IPS-18a (cell line): ENCODE data around the gene GLMP.

Experiments
- H3K27ac ChIP-seq: one replicate; pipeline ENCODE4 v1.5.1; 2013; ENCODE audit warnings: low read length
- H3K27me3 ChIP-seq: one replicate; pipeline ENCODE4 v1.6.1; 2013; ENCODE audit warnings: mild to moderate bottlenecking, low read length; ENCODE audit not compliant: control insufficient read depth, insufficient read depth
- H3K36me3 ChIP-seq: one replicate; pipeline ENCODE4 v1.6.1; 2013; ENCODE audit warnings: low read depth, low read length; ENCODE audit not compliant: control insufficient read depth
- H3K4me1 ChIP-seq: one replicate; pipeline ENCODE4 v1.6.1; 2013; ENCODE audit warnings: low read depth, low read length; ENCODE audit not compliant: control insufficient read depth
- H3K4me3 ChIP-seq: one replicate; pipeline ENCODE4 v1.5.1; 2013; ENCODE audit warnings: low read length
- H3K9ac ChIP-seq: one replicate; pipeline ENCODE4 v1.6.1; 2013; ENCODE audit warnings: mild to moderate bottlenecking, low read length, moderate library complexity
- H3K9me3 ChIP-seq: one replicate; pipeline ENCODE4 v1.6.1; 2013; ENCODE audit warnings: low read depth, low read length; ENCODE audit not compliant: control insufficient read depth

The GLMP gene

GRCh38 chr1:156246781-156247459 lies 48.6 kb downstream of the GLMP start:
- H3K27me3 ChIP-seq: no peaks in the 10 kb centered on the region
- peaks cover 29% of the 10 kb centered on the region for H3K36me3 ChIP-seq
- no peak overlapping the region for H3K4me3 ChIP-seq
- H3K9ac ChIP-seq: no peak overlapping the region
- H3K4me1 ChIP-seq: peaks cover 3% of the 10 kb centered on the region
- no peaks in the 10 kb centered on the region for H3K9me3 ChIP-seq
- H3K27ac ChIP-seq: no peak overlapping the region

- H3K9ac ChIP-seq: no peak overlapping the region
Observed at GRCh38 chr1:156246241-156246780, 49.2 kb downstream of the GLMP start.

GRCh38 chr1:156245451-156246232 lies 49.8 kb downstream of the GLMP start:
- Histone ChIP-seq H3K4me1 (peaks cover 3% of the 10 kb centered on the region), H3K27ac (no peak overlapping the region), H3K9me3 (no peaks in the 10 kb centered on the region), H3K9ac (no peak overlapping the region), H3K36me3 (peaks cover 20% of the 10 kb centered on the region), H3K4me3 (no peak overlapping the region), H3K27me3 (no peaks in the 10 kb centered on the region)

More at GRCh38 chr1:156246241-156246780, 49.2 kb downstream of the GLMP start:
- no peak overlapping the region for H3K4me3 ChIP-seq
- peaks cover 3% of the 10 kb centered on the region for H3K4me1 ChIP-seq
- no peaks in the 10 kb centered on the region for H3K27me3 ChIP-seq
- no peaks in the 10 kb centered on the region for H3K9me3 ChIP-seq
- H3K36me3 ChIP-seq: peaks cover 23% of the 10 kb centered on the region
- no peak overlapping the region for H3K27ac ChIP-seq

- no peak overlapping the region for H3K4me3 ChIP-seq
- H3K4me1 ChIP-seq: peaks cover 3% of the 10 kb centered on the region
- H3K27ac ChIP-seq: no peak overlapping the region
- H3K9ac ChIP-seq: no peak overlapping the region
- peaks cover 13% of the 10 kb centered on the region for H3K36me3 ChIP-seq
- no peaks in the 10 kb centered on the region for H3K9me3 ChIP-seq
- H3K27me3 ChIP-seq: no peaks in the 10 kb centered on the region
Observed at GRCh38 chr1:156244712-156245111, 50.8 kb downstream of the GLMP start.

GRCh38 chr1:156244126-156244525 lies 51.4 kb downstream of the GLMP start:
- H3K9me3 ChIP-seq: no peaks in the 10 kb centered on the region
- H3K4me1 ChIP-seq: peaks cover 3% of the 10 kb centered on the region
- H3K9ac ChIP-seq: no peak overlapping the region
- H3K36me3 ChIP-seq: peaks cover 10% of the 10 kb centered on the region
- no peaks in the 10 kb centered on the region for H3K27me3 ChIP-seq
- no peak overlapping the region for H3K4me3 ChIP-seq
- no peak overlapping the region for H3K27ac ChIP-seq

GRCh38 chr1:156242738-156243137 lies 52.7 kb downstream of the GLMP start:
- Histone ChIP-seq H3K9ac (no peak overlapping the region), H3K27me3 (no peaks in the 10 kb centered on the region), H3K36me3 (peaks cover 14% of the 10 kb centered on the region), H3K9me3 (no peaks in the 10 kb centered on the region), H3K27ac (no peak overlapping the region), H3K4me3 (no peak overlapping the region), H3K4me1 (no peaks in the 10 kb centered on the region)
